ENCODE measurements around the gene NPEPL1. TPM values are rescaled to one million over a fixed set of nuclear protein-coding genes. Genes with fewer than 3 reads are reported as not detected.

The NPEPL1 gene
- total RNA-seq, 1 experiment from 2014 or later = 23.4 TPM

DNA sequence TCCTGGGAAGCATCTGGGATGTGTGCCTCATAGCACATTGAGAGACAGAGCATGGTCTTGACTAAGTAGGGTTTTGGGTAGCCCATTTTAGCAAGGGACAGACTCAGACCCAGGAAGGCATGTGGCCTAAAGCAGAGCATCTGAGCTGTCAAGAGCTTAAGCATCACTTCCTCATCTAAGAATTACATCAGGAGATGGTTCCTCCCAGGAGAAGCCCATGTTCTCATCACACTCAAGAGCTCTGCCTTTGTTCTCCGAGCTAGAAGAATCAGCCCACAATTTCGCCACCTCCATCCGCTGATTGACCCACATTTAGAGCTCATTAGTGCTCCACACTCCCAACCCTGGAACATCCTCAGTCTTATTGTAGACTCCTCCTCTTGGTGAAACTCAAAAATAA is 68.3 kb downstream of the NPEPL1 start:
- H3K4me1 Mint-ChIP-seq (ENCODE audit: insufficient read depth, unreplicated experiment) = no peaks in the 10 kb centered on the region
- H3K4me3 Mint-ChIP-seq (ENCODE audit: unreplicated experiment) = no peak overlapping the region
- no peak for TF ChIP-seq CTCF (IDR thresholded peaks at IDR 0.05; ENCODE audit: unreplicated experiment)
- POLR2A ChIA-PET = no interaction called here
- peaks cover 96% of the 10 kb centered on the region for H3K27me3 Mint-ChIP-seq (ENCODE audit: insufficient read depth, unreplicated experiment)
- CTCF ChIA-PET = interaction anchor here (0.7 to 1.5 kb wide), 3 partner anchors 11 to 293 kb away, joined by 3 read pairs; no protein-coding TSS in a partner anchor
- H3K27ac Mint-ChIP-seq (ENCODE audit: low read depth, unreplicated experiment) = no peak overlapping the region
- H3K36me3 Mint-ChIP-seq (ENCODE audit: insufficient read depth, unreplicated experiment) = no peaks in the 10 kb centered on the region
- H3K9me3 Mint-ChIP-seq (ENCODE audit: unreplicated experiment) = no peaks in the 10 kb centered on the region
- no peak for DNase-seq (ENCODE audit: unreplicated experiment)
- intact Hi-C loops (cut with micrococcal nuclease) = no loop called here
- BruUV-seq (replicated peaks) = no TSS peak

DNA sequence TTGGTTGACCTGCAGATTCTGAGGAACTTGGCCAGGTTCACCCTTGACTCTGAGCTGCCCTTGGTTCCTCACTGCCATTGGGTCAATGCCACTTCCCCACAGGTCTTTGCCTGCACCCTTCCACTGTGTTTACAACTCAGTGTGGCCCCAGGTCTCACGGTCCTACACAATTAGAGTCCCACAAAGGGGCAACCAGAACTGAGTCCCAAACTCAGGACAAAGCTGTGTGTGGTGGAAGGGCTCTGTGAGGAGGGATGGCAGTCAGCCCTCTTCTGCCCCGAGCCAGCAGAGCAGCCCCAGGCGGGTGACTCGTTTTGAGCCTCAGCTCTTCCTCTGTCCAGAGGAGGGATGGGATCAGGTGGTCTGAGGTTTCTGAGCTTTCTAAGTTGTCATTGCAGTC is 69.5 kb downstream of the NPEPL1 start:
- no peak for TF ChIP-seq CTCF (IDR thresholded peaks at IDR 0.05; ENCODE audit: unreplicated experiment)
- CTCF ChIA-PET = no interaction called here
- H3K9me3 Mint-ChIP-seq (ENCODE audit: unreplicated experiment) = no peaks in the 10 kb centered on the region
- intact Hi-C loops (cut with micrococcal nuclease) = no loop called here
- DNase-seq (ENCODE audit: unreplicated experiment) = no peak
- H3K4me1 Mint-ChIP-seq (ENCODE audit: insufficient read depth, unreplicated experiment) = no peaks in the 10 kb centered on the region
- H3K36me3 Mint-ChIP-seq (ENCODE audit: insufficient read depth, unreplicated experiment) = no peaks in the 10 kb centered on the region
- no peak overlapping the region for H3K27ac Mint-ChIP-seq (ENCODE audit: low read depth, unreplicated experiment)
- H3K27me3 Mint-ChIP-seq (ENCODE audit: insufficient read depth, unreplicated experiment) = peaks cover 96% of the 10 kb centered on the region
- no TSS peak for BruUV-seq (replicated peaks)
- POLR2A ChIA-PET = no interaction called here
- no peak overlapping the region for H3K4me3 Mint-ChIP-seq (ENCODE audit: unreplicated experiment)

GRCh38 chr20:58763076-58763475 is 70.5 kb downstream of the NPEPL1 start:
- DNase-seq (ENCODE audit: unreplicated experiment) = no peak
- H3K4me3 Mint-ChIP-seq (ENCODE audit: unreplicated experiment) = no peak overlapping the region
- intact Hi-C loops (cut with micrococcal nuclease) = no loop called here
- H3K9me3 Mint-ChIP-seq (ENCODE audit: unreplicated experiment) = no peaks in the 10 kb centered on the region
- no TSS peak for BruUV-seq (replicated peaks)
- H3K27ac Mint-ChIP-seq (ENCODE audit: low read depth, unreplicated experiment) = no peak overlapping the region
- peaks cover 96% of the 10 kb centered on the region for H3K27me3 Mint-ChIP-seq (ENCODE audit: insufficient read depth, unreplicated experiment)
- no peaks in the 10 kb centered on the region for H3K4me1 Mint-ChIP-seq (ENCODE audit: insufficient read depth, unreplicated experiment)
- no peak for TF ChIP-seq CTCF (IDR thresholded peaks at IDR 0.05; ENCODE audit: unreplicated experiment)
- CTCF ChIA-PET = interaction anchor here (0.5 kb wide), 1 partner anchor 644 kb away, joined by 3 read pairs; no protein-coding TSS in a partner anchor
- POLR2A ChIA-PET = no interaction called here
- no peaks in the 10 kb centered on the region for H3K36me3 Mint-ChIP-seq (ENCODE audit: insufficient read depth, unreplicated experiment)

Other genes with a start within 250 kb of the NPEPL1 start
- gene APCDD1L, start 177.4 kb upstream of the NPEPL1 start, total RNA-seq (2022) = 0.12 and 0.86 TPM in 2 replicates
- 93.3 and 108 TPM in 2 replicates for gene STX16, start 41.5 kb upstream of the NPEPL1 start, total RNA-seq (2022)
- gene GNAS-AS1, start 158.1 kb downstream of the NPEPL1 start, total RNA-seq (2022) = 1.6 and 2.2 TPM in 2 replicates
- gene GNAS, start 159.9 kb downstream of the NPEPL1 start, total RNA-seq (2022) = 629 and 715 TPM in 2 replicates

Data from MCF 10A (cell line).